Measurements from ENCODE around the gene HAUS8. TPM values are rescaled to one million over a fixed set of nuclear protein-coding genes. Genes with fewer than 3 reads are reported as not detected.

The HAUS8 gene
- total and polyA plus RNA-seq, 2 of the 4 experiments (the other 2 are of a cell fraction) = 3.4 to 14.2 TPM

DNA sequence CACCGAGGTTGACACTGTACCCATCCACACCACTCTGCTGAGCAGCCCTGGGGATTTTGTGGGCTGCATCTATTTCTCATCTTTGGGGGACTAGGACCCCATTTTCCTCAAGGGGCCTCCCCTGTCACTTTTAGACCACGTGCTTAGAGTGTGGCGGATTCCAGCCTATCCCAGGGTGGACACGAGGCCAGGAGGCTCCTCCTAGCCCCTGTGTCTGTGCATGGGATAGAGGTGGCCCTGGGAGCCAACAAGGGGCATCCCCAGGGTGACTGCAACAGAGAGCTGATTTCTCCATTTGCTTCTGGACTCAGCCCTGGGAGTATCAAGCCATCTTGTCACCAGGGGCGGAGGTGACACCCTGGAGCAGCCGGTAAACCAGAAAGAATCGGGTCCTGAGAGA is 72.8 kb downstream of the HAUS8 start:
- TF ChIP-seq CTCF (conservative IDR thresholded peaks at IDR 0.05; ENCODE audit: low read depth, low read length) (no peak), POLR2A (IDR thresholded peaks at IDR 0.05; ENCODE audit: low read depth, low read length) (no peak), BHLHE40 (IDR thresholded peaks at IDR 0.05; ENCODE audit: low read depth, low read length) (no peak), SMC3 (IDR thresholded peaks at IDR 0.05; ENCODE audit: low read depth, low read length) (no peak)
- H2BK20ac ChIP-seq (ENCODE audit: low read depth, low read length) = no peak overlapping the region
- in situ Hi-C loops (cut with MboI; ENCODE audit: low sequenced_read_pairs) (no loop called here), dilution Hi-C loops (cut with HindIII; ENCODE audit: low sequenced_read_pairs, unreplicated experiment) (no loop called here), intact Hi-C loops (cut with micrococcal nuclease) (no loop called here)
- no peak overlapping the region for H3K4me2 ChIP-seq (ENCODE audit: low read depth, low read length)
- peaks cover 6% of the 10 kb centered on the region; the same call in 1 of the 2 replicates for H3K27me3 ChIP-seq (ENCODE audit: control insufficient read depth, insufficient read depth, low read length)
- no peak overlapping the region for H2BK120ac ChIP-seq (ENCODE audit: low read depth, low read length)
- H4K8ac ChIP-seq (ENCODE audit: low read depth in 2 of 2, low read length in 2 of 2) = no peak overlapping the region
- H3K9me3 ChIP-seq (ENCODE audit: control insufficient read depth, insufficient read depth, low read length) = no peaks in the 10 kb centered on the region
- no peak overlapping the region for H3K9ac ChIP-seq (ENCODE audit: low read depth, low read length)
- no peak overlapping the region for H2AFZ ChIP-seq (replicated peaks; ENCODE audit: low read length, poor library complexity)
- no peak overlapping the region for H4K91ac ChIP-seq (ENCODE audit: insufficient read depth, low read depth, low read length)
- H4K20me1 ChIP-seq (ENCODE audit: insufficient read depth, low read length) = no peaks in the 10 kb centered on the region
- no peak overlapping the region for H3K14ac ChIP-seq (replicated peaks; ENCODE audit: low read depth, low read length)
- H2AK9ac ChIP-seq (replicated peaks; ENCODE audit: low read depth, low read length, poor library complexity) = no peak overlapping the region
- H3K79me1 ChIP-seq (ENCODE audit: low read depth in 1 of 2, low read length in 2 of 2) = no peaks in the 10 kb centered on the region
- no CpG with 5 or more reads among the region's 7 CpGs for WGBS, 2 experiments (ENCODE audit: extremely low coverage in 2 of 2, insufficient read length in 1 of 2)
- no peaks in the 10 kb centered on the region for H3K36me3 ChIP-seq (ENCODE audit: control insufficient read depth, insufficient read depth, low read length)
- no TSS peak for BruUV-seq (replicated peaks)
- ChIA-PET CTCF (no interaction called here), POLR2A (ENCODE audit: unreplicated experiment) (no interaction called here)
- no peak overlapping the region for H3K4me3 ChIP-seq (ENCODE audit: insufficient read depth, low read depth, low read length)
- ATAC-seq (ENCODE audit: low read depth) (no peak), DNase-seq (no peak)
- no peak overlapping the region for H3K56ac ChIP-seq (ENCODE audit: extremely low read depth, insufficient read depth, low read length)
- H3K4ac ChIP-seq (ENCODE audit: low read depth, low read length) = no peak overlapping the region
- no peak overlapping the region for H3K18ac ChIP-seq (ENCODE audit: low read depth, low read length)
- no peak overlapping the region for H2BK15ac ChIP-seq (ENCODE audit: low read depth, low read length)
- no peak overlapping the region for H2AK5ac ChIP-seq (ENCODE audit: low read depth, low read length)
- no peaks in the 10 kb centered on the region for H3K4me1 ChIP-seq (ENCODE audit: control insufficient read depth, insufficient read depth, low read length)
- H3K27ac ChIP-seq (ENCODE audit: insufficient read depth, low read length) = no peak overlapping the region
- H3K9me1 ChIP-seq (ENCODE audit: insufficient read depth, low read length) = no peaks in the 10 kb centered on the region
- no peak overlapping the region for H2BK5ac ChIP-seq (ENCODE audit: low read depth, low read length, poor library complexity, severe bottlenecking)
- H4K5ac ChIP-seq (ENCODE audit: low read depth, low read length) = no peak overlapping the region
- no peak overlapping the region for H3K23ac ChIP-seq (ENCODE audit: low read depth, low read length)
